H9 (cell line): Measurements from ENCODE around the gene CPHXL2. TPM values are rescaled to one million over a fixed set of nuclear protein-coding genes. Genes with fewer than 3 reads are reported as not detected.

Source experiments
- DNase-seq: peaks from one replicate; pipeline ENCODE4 v3.0.0-alpha.2; 2017
- H2AFZ ChIP-seq: one replicate; pipeline ENCODE4 v1.6.1; 2013; ENCODE audit warnings: mild to moderate bottlenecking, low read length, control low read depth, moderate library complexity
- H2AK5ac ChIP-seq: 2 replicates; pipeline ENCODE4 v1.6.1; 2013; ENCODE audit warnings: low read length, control low read depth, mixed read lengths; ENCODE audit not compliant: insufficient read length
- H2BK120ac ChIP-seq: one replicate; pipeline ENCODE4 v1.6.1; 2013; ENCODE audit warnings: low read depth, mild to moderate bottlenecking, low read length, control low read depth, inconsistent platforms; ENCODE audit not compliant: poor library complexity, severe bottlenecking
- H2BK12ac ChIP-seq: 2 replicates; pipeline ENCODE4 v1.6.1; 2013; ENCODE audit warnings: low read length, control low read depth, mixed read lengths, low read depth; ENCODE audit not compliant: insufficient read length
- H2BK15ac ChIP-seq: 2 replicates; pipeline ENCODE4 v1.6.1; 2013; ENCODE audit warnings: low read depth, low read length, control low read depth
- H2BK20ac ChIP-seq: one replicate; pipeline ENCODE4 v1.6.1; 2013; ENCODE audit warnings: low read depth, mild to moderate bottlenecking, low read length, control low read depth, inconsistent platforms; ENCODE audit not compliant: poor library complexity, severe bottlenecking
- H2BK5ac ChIP-seq: 2 replicates; pipeline ENCODE4 v1.6.1; 2013; ENCODE audit warnings: low read length, control low read depth, mixed read lengths; ENCODE audit not compliant: insufficient read length
- H3K14ac ChIP-seq: 2 replicates; pipeline ENCODE4 v1.6.1; 2013; ENCODE audit warnings: low read length, control low read depth; ENCODE audit not compliant: insufficient read depth
- H3K18ac ChIP-seq: 2 replicates; pipeline ENCODE4 v1.6.1; 2013; ENCODE audit warnings: low read depth, mild to moderate bottlenecking, mixed read lengths, low read length, control low read depth; ENCODE audit not compliant: insufficient read length
- H3K23ac ChIP-seq: 2 replicates; pipeline ENCODE4 v1.6.1; 2013; ENCODE audit warnings: low read length, control low read depth, mixed read lengths, low read depth; ENCODE audit not compliant: insufficient read length
- H3K23me2 ChIP-seq: 2 replicates; pipeline ENCODE4 v1.6.1; 2013; ENCODE audit warnings: low read depth, mild to moderate bottlenecking, mixed read lengths, low read length, control low read depth; ENCODE audit not compliant: insufficient read length, poor library complexity, severe bottlenecking
- H3K27ac ChIP-seq: 2 replicates; pipeline ENCODE4 v1.5.1; 2013; ENCODE audit warnings: low read length, control low read depth, mixed read lengths, low read depth; ENCODE audit not compliant: insufficient read length
- H3K27me3 ChIP-seq: 2 replicates; pipeline ENCODE4 v1.6.1; 2013; ENCODE audit warnings: low read length, control low read depth, inconsistent platforms; ENCODE audit not compliant: insufficient read depth
- H3K4ac ChIP-seq: 2 replicates; pipeline ENCODE4 v1.6.1; 2013; ENCODE audit warnings: low read depth, mild to moderate bottlenecking, control low read depth, inconsistent platforms, low read length, moderate library complexity
- H3K4me1 ChIP-seq: 2 replicates; pipeline ENCODE4 v1.6.1; 2013; ENCODE audit warnings: low read length, control low read depth, inconsistent platforms; ENCODE audit not compliant: insufficient read depth
- H3K4me2 ChIP-seq: 2 replicates; pipeline ENCODE4 v1.6.1; 2013; ENCODE audit warnings: low read length, control low read depth, mixed read lengths; ENCODE audit not compliant: insufficient read length, insufficient read depth
- H3K56ac ChIP-seq: 2 replicates; pipeline ENCODE4 v1.6.1; 2013; ENCODE audit warnings: low read depth, mild to moderate bottlenecking, mixed read lengths, low read length, control low read depth; ENCODE audit not compliant: insufficient read length
- H3K79me1 ChIP-seq: 2 replicates; pipeline ENCODE4 v1.6.1; 2013; ENCODE audit warnings: low read depth, mild to moderate bottlenecking, moderate library complexity, low read length, control low read depth, inconsistent platforms; ENCODE audit not compliant: insufficient read depth, poor library complexity, severe bottlenecking
- H3K79me2 ChIP-seq: 2 replicates; pipeline ENCODE4 v1.6.1; 2013; ENCODE audit warnings: low read length, control low read depth, inconsistent platforms; ENCODE audit not compliant: insufficient read depth
- H3K9ac ChIP-seq: 2 replicates; pipeline ENCODE4 v1.6.1; 2013; ENCODE audit warnings: low read length, control low read depth, mixed read lengths; ENCODE audit not compliant: insufficient read length; ENCODE audit errors: extremely low read depth
- H3K9me3 ChIP-seq: one replicate; pipeline ENCODE4 v1.6.1; 2013; ENCODE audit warnings: low read depth, low read length, inconsistent platforms; ENCODE audit not compliant: control insufficient read depth
- H3T11ph ChIP-seq: one replicate; pipeline ENCODE4 v1.6.1; 2013; ENCODE audit warnings: mild to moderate bottlenecking, low read length, control low read depth, inconsistent platforms
- H4K20me1 ChIP-seq: one replicate; pipeline ENCODE4 v1.6.1; 2013; ENCODE audit not compliant: control insufficient read depth, insufficient read length, insufficient read depth
- H4K5ac ChIP-seq: 2 replicates; pipeline ENCODE4 v1.6.1; 2013; ENCODE audit warnings: low read depth, mild to moderate bottlenecking, mixed read lengths, low read length, control low read depth; ENCODE audit not compliant: insufficient read length
- H4K8ac ChIP-seq: replicated peaks from 2 replicates; pipeline ENCODE4 v1.6.1; 2013; ENCODE audit warnings: low read length, control low read depth, mixed read lengths, low read depth; ENCODE audit not compliant: insufficient read length
- H4K91ac ChIP-seq: 2 replicates; pipeline ENCODE4 v1.6.1; 2013; ENCODE audit warnings: low read depth, mild to moderate bottlenecking, moderate library complexity, mixed read lengths, low read length, control low read depth; ENCODE audit not compliant: insufficient read length
- H3K27ac Mint-ChIP-seq, 3 experiments: 2 replicates in 2 of 3; 3 replicates in 1 of 3; pipeline ENCODE4 v1.8.0; 2020 to 2021; ENCODE audit warnings: mixed read lengths in 3 of 3, mild to moderate bottlenecking in 1 of 3, moderate library complexity in 1 of 3
- H3K27me3 Mint-ChIP-seq: 2 replicates; pipeline ENCODE4 v1.8.0; 2021; ENCODE audit warnings: low read depth, mild to moderate bottlenecking, moderate library complexity, mixed read lengths
- H3K36me3 Mint-ChIP-seq, 3 experiments: 2 replicates in 2 of 3; 3 replicates in 1 of 3; pipeline ENCODE4 v1.8.0; 2020 to 2021; ENCODE audit warnings: low read depth in 3 of 3, mixed read lengths in 3 of 3; ENCODE audit not compliant: insufficient read depth in 1 of 3
- H3K4me1 Mint-ChIP-seq, 2 experiments: 2 replicates each; pipeline ENCODE4 v1.8.0; 2020; ENCODE audit warnings: mixed read lengths in 2 of 2
- H3K4me3 Mint-ChIP-seq, 2 experiments: 2 replicates in 1 of 2; 3 replicates in 1 of 2; pipeline ENCODE4 v1.8.0; 2020 to 2021; ENCODE audit warnings: mild to moderate bottlenecking in 2 of 2, mixed read lengths in 2 of 2, moderate library complexity in 1 of 2
- H3K9me3 Mint-ChIP-seq, 2 experiments: 2 replicates in 1 of 2; 3 replicates in 1 of 2; pipeline ENCODE4 v1.8.0; 2020; ENCODE audit warnings: mild to moderate bottlenecking in 2 of 2, mixed read lengths in 2 of 2, moderate library complexity in 1 of 2
- WGBS: extraction: QIAGEN DNeasy Blood & Tissue Kit; methylation state at CpG from one replicate; pipeline ENCODE4 v1.1.7; 2013; ENCODE audit warnings: missing lambda C conversion rate, low lambda C conversion rate, mixed read lengths; ENCODE audit not compliant: insufficient read length; ENCODE audit errors: extremely low coverage; 5-methylcytosine and 5-hydroxymethylcytosine counted together
- total RNA-seq: library from RNA; stranded (reverse); gene quantifications from 2 replicates; pipeline ENCODE4 v1.2.1, GENCODE V29; 2021
- TF ChIP-seq, protein P1 (sequence below): fragments of 200-600 bp; sonication (generic); conservative IDR thresholded peaks from 3 replicates; pipeline ENCODE4 v1.8.0; 2021; ENCODE audit warnings: antibody characterized with exemption, mild to moderate bottlenecking

Gene CPHXL2
- total RNA-seq, 1 experiment from 2014 or later, result not detected

DNA sequence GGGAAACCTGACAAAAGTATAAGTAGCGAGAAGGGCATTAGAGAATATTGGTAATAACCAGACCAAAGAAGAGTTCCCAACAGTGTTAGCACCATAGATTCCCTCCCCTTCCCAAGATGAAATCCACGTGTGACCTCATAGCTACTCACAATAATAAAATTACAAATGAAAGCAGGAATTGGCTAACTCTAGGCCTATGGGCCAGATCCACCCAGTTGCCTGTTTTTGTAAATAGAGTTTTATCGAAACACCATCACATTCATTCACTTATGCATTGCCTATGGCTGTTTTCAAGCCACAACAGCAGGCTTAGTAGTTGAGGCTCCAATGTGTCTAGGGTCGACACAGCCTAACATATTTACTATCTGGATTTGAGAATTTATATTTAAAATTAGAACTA is 41.6 kb upstream of the CPHXL2 start:
- DNase-seq, result no peak
- no peak overlapping the region for H3T11ph ChIP-seq
- H3K9me3 Mint-ChIP-seq, result peaks cover 47 to 61% of the 10 kb centered on the region in 2 experiments
- WGBS, result no CpG with 5 or more reads among the region's 4 CpGs
- H3K56ac ChIP-seq, result no peak overlapping the region
- no peak overlapping the region for H3K9ac ChIP-seq
- H2BK20ac ChIP-seq, result no peak overlapping the region
- no peak overlapping the region for H2AK5ac ChIP-seq
- no peak overlapping the region for H3K4me3 Mint-ChIP-seq
- no peak overlapping the region for H4K91ac ChIP-seq
- H3K4ac ChIP-seq, result no peak overlapping the region
- H2BK15ac ChIP-seq, result no peak overlapping the region
- TF ChIP-seq, protein P1, sequence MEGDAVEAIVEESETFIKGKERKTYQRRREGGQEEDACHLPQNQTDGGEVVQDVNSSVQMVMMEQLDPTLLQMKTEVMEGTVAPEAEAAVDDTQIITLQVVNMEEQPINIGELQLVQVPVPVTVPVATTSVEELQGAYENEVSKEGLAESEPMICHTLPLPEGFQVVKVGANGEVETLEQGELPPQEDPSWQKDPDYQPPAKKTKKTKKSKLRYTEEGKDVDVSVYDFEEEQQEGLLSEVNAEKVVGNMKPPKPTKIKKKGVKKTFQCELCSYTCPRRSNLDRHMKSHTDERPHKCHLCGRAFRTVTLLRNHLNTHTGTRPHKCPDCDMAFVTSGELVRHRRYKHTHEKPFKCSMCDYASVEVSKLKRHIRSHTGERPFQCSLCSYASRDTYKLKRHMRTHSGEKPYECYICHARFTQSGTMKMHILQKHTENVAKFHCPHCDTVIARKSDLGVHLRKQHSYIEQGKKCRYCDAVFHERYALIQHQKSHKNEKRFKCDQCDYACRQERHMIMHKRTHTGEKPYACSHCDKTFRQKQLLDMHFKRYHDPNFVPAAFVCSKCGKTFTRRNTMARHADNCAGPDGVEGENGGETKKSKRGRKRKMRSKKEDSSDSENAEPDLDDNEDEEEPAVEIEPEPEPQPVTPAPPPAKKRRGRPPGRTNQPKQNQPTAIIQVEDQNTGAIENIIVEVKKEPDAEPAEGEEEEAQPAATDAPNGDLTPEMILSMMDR, result no peak
- H4K5ac ChIP-seq, result no peak overlapping the region
- no peaks in the 10 kb centered on the region for H4K20me1 ChIP-seq
- H3K4me1 ChIP-seq, result no peaks in the 10 kb centered on the region
- no peak overlapping the region for H3K14ac ChIP-seq
- no peaks in the 10 kb centered on the region for H3K27me3 ChIP-seq
- H3K9me3 ChIP-seq, result peaks cover 7% of the 10 kb centered on the region
- peaks cover 18% of the 10 kb centered on the region for H3K27me3 Mint-ChIP-seq
- no peaks in the 10 kb centered on the region for H3K79me1 ChIP-seq
- peaks cover 4 to 7% (median 6%) of the 10 kb centered on the region in 3 experiments for H3K36me3 Mint-ChIP-seq
- no peak overlapping the region for H2BK12ac ChIP-seq
- no peaks in the 10 kb centered on the region for H3K23me2 ChIP-seq
- H3K18ac ChIP-seq, result no peak overlapping the region
- H3K27ac Mint-ChIP-seq, result no peak overlapping the region
- H3K79me2 ChIP-seq, result no peaks in the 10 kb centered on the region
- H2BK120ac ChIP-seq, result no peak overlapping the region
- H2BK5ac ChIP-seq, result no peak overlapping the region
- H3K4me1 Mint-ChIP-seq, result no peaks in the 10 kb centered on the region
- no peak overlapping the region for H2AFZ ChIP-seq
- no peak overlapping the region for H3K4me2 ChIP-seq
- H3K23ac ChIP-seq, result no peak overlapping the region
- H3K27ac ChIP-seq, result no peak overlapping the region
- no peak overlapping the region for H4K8ac ChIP-seq
